Activated CD8-positive, alpha-beta T cell treated with anti-CD3 and anti-CD28 coated beads for 36 hours (primary cell): ENCODE measurements around the gene PDE12. TPM values are rescaled to one million over a fixed set of nuclear protein-coding genes. Genes with fewer than 3 reads are reported as not detected.
"Not testable (repeated sequence)": the region's sequence is repeated elsewhere in the genome, so short reads cannot be mapped to it uniquely, and the experiment has no call there.

ENCODE experiments used
- ATAC-seq: fragments of 200-7000 bp; cut with Tn5 transposase; one replicate; pipeline ENCODE4 v1.10.0; 2021; ENCODE audit warnings: mild to moderate bottlenecking, moderate library complexity
- CTCF ChIA-PET: fragments of 350-600 bp; sonication (Branson Sonifier 250); formaldehyde crosslinking; loops from one replicate; lab custom pipeline; 2021; ENCODE audit warnings: antibody characterized with exemption; lab: Charles Lee
- POLR2A ChIA-PET: fragments of 350-600 bp; sonication (Branson Sonifier 250); formaldehyde crosslinking; loops from one replicate; lab custom pipeline; 2021; ENCODE audit warnings: antibody characterized with exemption; lab: Charles Lee
- DNase-seq: peaks from one replicate; pipeline ENCODE4 v3.0.0-alpha.2; 2020
- H3K27ac Mint-ChIP-seq: one replicate; pipeline ENCODE4 v1.8.0; 2021; ENCODE audit warnings: mild to moderate bottlenecking, mixed read lengths
- H3K27me3 Mint-ChIP-seq: one replicate; pipeline ENCODE4 v1.8.0; 2021; ENCODE audit warnings: mixed read lengths
- H3K36me3 Mint-ChIP-seq: one replicate; pipeline ENCODE4 v1.8.0; 2021; ENCODE audit warnings: low read depth, mixed read lengths
- H3K4me1 Mint-ChIP-seq: one replicate; pipeline ENCODE4 v1.8.0; 2021; ENCODE audit warnings: low read depth, mixed read lengths
- H3K4me3 Mint-ChIP-seq: one replicate; pipeline ENCODE4 v1.8.0; 2021; ENCODE audit warnings: mild to moderate bottlenecking, moderate library complexity, mixed read lengths
- H3K9me3 Mint-ChIP-seq: one replicate; pipeline ENCODE4 v1.8.0; 2021; ENCODE audit warnings: mixed read lengths
- intact Hi-C: fragments of 100-400 bp; cut with micrococcal nuclease; formaldehyde crosslinking; loops from one replicate; pipeline ENCODE4 v1.10.0; 2022
- total RNA-seq, 2 experiments: library from RNA; stranded (reverse); gene quantifications; one replicate each; pipeline ENCODE4 v1.2.3, GENCODE V29; 2021
- TF ChIP-seq, protein P1 (sequence below): fragments of 200-600 bp; IDR thresholded peaks from one replicate; pipeline ENCODE4 v1.8.0; 2022; ENCODE audit warnings: antibody characterized with exemption, mild to moderate bottlenecking

Gene PDE12
- total RNA-seq, 2 experiments from 2014 or later = 25.4 to 29.9 TPM

DNA sequence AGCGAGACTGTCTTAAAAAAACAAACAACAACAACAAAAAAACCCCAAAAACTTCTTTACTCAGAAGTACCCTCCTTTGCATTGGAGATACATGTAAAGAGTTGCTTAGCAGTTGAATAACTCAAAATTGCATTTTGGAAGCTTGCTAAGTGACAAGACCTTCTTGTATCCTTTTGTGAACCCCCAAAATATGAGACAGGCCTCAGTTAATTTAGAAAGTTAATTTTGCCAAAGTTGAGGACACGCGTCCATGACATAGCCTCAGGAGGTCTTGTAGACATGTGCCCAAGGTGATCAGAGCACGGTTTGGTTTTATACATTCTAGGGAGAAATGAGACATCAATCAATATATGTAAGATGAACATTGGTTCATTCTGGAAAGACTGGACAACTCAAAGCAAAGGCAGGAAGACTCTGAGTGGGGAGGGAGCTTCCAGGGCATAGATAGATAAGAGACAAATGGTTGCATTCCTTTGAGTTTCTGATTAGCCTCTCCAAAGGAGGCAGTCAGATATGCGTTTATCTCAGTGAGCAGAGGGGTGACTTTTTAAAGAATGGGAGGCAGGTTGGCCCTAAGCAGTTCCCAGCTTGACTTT, 42.8 kb downstream of the PDE12 start:
- ATAC-seq = no peak
- DNase-seq = no peak
- H3K4me3 Mint-ChIP-seq = peak overlapping the region; percentile 90
- no peaks in the 10 kb centered on the region for H3K9me3 Mint-ChIP-seq
- H3K27ac Mint-ChIP-seq = peak overlapping the region; percentile 100
- H3K4me1 Mint-ChIP-seq = peaks cover 27% of the 10 kb centered on the region
- peaks cover 47% of the 10 kb centered on the region for H3K36me3 Mint-ChIP-seq
- intact Hi-C loops = loop anchor here (5.0 kb wide), 3 partner anchors 42 to 158 kb away; partner anchors contain the start of genes DENND6A, PDE12 and SLMAP
- ChIA-PET CTCF (no interaction called here), POLR2A (interaction anchor here (1.0 to 4.4 kb wide), 3 partner anchors 43 to 157 kb away, joined by 3 to 47 read pairs (median 8); partner anchors contain the start of genes PDE12 and SLMAP)
- TF ChIP-seq, protein P1, sequence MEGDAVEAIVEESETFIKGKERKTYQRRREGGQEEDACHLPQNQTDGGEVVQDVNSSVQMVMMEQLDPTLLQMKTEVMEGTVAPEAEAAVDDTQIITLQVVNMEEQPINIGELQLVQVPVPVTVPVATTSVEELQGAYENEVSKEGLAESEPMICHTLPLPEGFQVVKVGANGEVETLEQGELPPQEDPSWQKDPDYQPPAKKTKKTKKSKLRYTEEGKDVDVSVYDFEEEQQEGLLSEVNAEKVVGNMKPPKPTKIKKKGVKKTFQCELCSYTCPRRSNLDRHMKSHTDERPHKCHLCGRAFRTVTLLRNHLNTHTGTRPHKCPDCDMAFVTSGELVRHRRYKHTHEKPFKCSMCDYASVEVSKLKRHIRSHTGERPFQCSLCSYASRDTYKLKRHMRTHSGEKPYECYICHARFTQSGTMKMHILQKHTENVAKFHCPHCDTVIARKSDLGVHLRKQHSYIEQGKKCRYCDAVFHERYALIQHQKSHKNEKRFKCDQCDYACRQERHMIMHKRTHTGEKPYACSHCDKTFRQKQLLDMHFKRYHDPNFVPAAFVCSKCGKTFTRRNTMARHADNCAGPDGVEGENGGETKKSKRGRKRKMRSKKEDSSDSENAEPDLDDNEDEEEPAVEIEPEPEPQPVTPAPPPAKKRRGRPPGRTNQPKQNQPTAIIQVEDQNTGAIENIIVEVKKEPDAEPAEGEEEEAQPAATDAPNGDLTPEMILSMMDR = no peak
- H3K27me3 Mint-ChIP-seq = no peaks in the 10 kb centered on the region

DNA sequence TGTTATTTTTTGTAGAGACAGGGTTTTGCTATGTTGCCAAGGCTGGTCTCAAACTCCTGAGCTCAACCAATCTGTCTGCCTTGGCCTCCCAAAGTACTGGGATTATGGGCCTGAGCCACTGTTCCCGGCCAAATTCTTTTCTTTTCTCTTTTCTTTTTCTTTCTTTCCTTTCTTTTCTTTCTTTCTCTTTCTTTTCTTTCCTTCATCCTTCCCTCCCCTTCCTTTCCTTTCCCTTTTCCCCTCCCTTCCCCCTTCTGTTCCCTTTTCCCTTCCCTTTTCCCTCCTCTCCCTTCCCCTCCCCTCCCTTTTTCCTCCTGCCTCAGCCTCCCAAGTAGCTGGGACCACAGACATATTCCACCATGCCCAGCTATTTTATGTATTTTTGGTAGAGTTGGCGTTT, 44.1 kb downstream of the PDE12 start:
- Mint-ChIP-seq H3K27me3 (no peaks in the 10 kb centered on the region), H3K36me3 (peaks cover 46% of the 10 kb centered on the region), H3K9me3 (no peaks in the 10 kb centered on the region), H3K27ac (peak overlapping the region; percentile 49), H3K4me1 (peaks cover 16% of the 10 kb centered on the region), H3K4me3 (no peak overlapping the region)
- TF ChIP-seq, protein P1 = no peak
- ChIA-PET CTCF (interaction anchor here (1.1 kb wide), 1 partner anchor 33 kb away, joined by 3 read pairs; no protein-coding TSS in a partner anchor), POLR2A (interaction anchor here (4.4 kb wide), 1 partner anchor 45 kb away, joined by 47 read pairs; the partner anchor contains the start of gene PDE12)
- DNase-seq (no peak), ATAC-seq (no peak)
- intact Hi-C loops = no loop called here

DNA sequence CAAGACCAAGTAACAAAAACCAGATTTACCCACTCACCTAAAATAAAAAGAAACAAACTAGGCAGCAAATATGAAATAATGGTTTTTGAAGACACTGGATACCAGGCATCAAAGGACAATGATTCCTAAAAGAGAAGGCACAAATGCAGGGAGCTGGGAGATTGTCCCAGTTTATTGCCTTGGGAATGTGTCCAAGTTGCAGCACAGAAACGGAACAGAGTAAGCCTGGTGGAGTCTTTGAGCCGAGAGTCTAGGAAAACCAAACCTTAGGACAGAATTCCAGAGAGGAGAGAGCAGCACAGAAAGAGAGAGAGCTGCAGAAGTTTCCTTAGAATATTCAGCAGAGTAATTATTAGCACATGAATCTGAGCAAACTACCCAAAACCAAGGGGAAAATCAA, 48.9 kb downstream of the PDE12 start:
- ChIA-PET CTCF (no interaction called here), POLR2A (interaction anchor here (1.5 kb wide), 1 partner anchor 48 kb away, joined by 4 read pairs; no protein-coding TSS in a partner anchor)
- peaks cover 54% of the 10 kb centered on the region for H3K36me3 Mint-ChIP-seq
- H3K9me3 Mint-ChIP-seq = peaks cover 12% of the 10 kb centered on the region
- H3K4me3 Mint-ChIP-seq = no peak overlapping the region
- H3K27me3 Mint-ChIP-seq = no peaks in the 10 kb centered on the region
- intact Hi-C loops = no loop called here
- peaks cover 5% of the 10 kb centered on the region for H3K4me1 Mint-ChIP-seq
- TF ChIP-seq, protein P1 = no peak
- DNase-seq (no peak), ATAC-seq (no peak)
- no peak overlapping the region for H3K27ac Mint-ChIP-seq

DNA sequence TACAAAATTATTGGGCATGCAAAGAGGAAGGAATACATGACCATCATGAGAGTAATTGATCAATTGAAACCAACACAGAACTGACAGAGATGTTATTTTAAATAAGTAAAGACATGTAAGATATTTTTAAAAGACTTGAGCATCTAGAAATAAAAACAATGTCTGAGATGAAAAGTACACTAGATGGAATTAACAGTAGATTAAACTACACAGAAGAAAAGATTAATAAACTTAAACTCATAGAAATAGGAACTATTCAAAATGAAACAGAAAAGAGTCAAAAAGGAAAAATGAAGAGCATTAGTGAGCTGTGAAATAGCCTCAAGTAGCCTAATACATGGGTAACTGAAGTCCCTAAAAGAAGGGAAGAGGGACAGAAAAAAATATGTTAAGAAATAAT, 49.6 kb downstream of the PDE12 start:
- Mint-ChIP-seq H3K36me3 (peaks cover 57% of the 10 kb centered on the region), H3K4me3 (no peak overlapping the region), H3K9me3 (peaks cover 14% of the 10 kb centered on the region), H3K4me1 (peaks cover 5% of the 10 kb centered on the region), H3K27me3 (no peaks in the 10 kb centered on the region), H3K27ac (no peak overlapping the region)
- TF ChIP-seq, protein P1 = no peak
- intact Hi-C loops = no loop called here
- ChIA-PET POLR2A (interaction anchor here (1.5 kb wide), 1 partner anchor 49 kb away, joined by 4 read pairs; no protein-coding TSS in a partner anchor), CTCF (no interaction called here)
- DNase-seq = no peak
- ATAC-seq = no peak

DNA sequence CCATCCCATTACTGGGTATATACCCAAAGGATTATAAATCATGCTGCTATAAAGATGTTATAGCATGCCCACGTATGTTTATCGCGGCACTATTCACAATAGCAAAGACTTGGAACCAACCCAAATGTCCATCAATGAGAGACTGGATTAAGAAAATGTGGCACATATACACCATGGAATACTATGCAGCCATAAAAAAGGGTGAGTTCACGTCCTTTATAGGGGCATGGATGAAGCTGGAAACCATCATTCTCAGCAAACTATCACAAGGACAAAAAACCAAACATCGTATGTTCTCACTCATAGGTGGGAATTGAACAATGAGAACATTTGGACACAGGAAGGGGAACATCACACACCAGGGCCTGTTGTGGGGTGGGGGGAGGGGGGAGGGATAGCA, 55.8 kb downstream of the PDE12 start:
- H3K27ac Mint-ChIP-seq, DNase-seq, H3K4me3 Mint-ChIP-seq, CTCF ChIA-PET, H3K27me3 Mint-ChIP-seq, POLR2A ChIA-PET, H3K4me1 Mint-ChIP-seq, intact Hi-C loops, ATAC-seq: not testable (repeated sequence)
- H3K9me3 Mint-ChIP-seq = peaks cover 19% of the 10 kb centered on the region
- peaks cover 34% of the 10 kb centered on the region for H3K36me3 Mint-ChIP-seq
